NCI-H446 (cell line): ENCODE measurements around the gene MCEMP1.

Source experiments
- DNase-seq, 2 experiments: peaks; one replicate each; lab custom pipeline; 2025; lab: John Stamatoyannopoulos, UW

The MCEMP1 gene

DNA sequence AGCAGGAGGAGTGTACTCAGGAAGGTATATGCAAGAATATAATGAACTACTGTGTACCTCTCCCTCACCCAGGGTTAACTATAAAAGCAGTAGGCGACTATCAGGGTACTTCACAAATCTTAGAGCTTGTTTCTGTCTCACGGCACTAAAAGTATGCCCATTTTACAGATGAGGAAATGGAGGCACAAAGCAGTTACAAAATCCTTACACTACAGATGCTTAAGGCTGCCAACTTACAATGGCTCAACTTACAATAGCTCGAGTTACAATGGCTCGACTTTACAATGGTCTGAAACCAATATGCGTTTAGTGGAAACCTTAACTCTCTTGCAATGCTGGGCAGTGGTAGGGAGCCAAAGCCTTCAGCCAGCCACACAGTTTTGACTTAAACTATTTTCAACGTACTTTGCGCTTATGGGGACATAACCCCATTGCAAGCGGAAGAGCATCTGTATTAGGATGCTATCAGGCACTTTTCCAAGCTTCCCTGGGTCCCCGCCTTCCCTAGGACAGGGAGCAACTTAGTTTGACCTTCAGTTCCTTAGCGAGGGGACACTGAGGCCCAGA lies 20.9 kb downstream of the MCEMP1 start:
- no peak for DNase-seq

DNA sequence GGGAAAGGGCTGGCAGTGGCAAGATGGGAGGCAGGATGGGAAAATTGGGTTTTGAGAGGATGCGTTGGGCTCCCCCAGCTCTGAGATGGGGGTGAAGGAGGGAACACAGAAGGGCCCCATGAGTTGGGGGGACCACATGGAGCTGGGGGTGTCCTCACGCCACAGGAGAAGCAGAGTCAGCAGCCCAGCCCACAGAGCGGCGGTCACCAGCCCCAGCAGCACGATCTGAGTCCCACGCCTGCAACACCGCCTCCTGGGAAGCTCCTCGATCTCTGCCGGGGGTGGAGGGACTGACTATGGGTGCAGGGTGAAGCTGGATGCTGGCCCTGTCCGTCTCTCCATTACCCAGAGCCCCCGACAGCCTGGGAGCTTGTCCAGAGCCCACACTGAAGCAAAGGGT lies 21.7 kb downstream of the MCEMP1 start:
- DNase-seq, result no peak

DNA sequence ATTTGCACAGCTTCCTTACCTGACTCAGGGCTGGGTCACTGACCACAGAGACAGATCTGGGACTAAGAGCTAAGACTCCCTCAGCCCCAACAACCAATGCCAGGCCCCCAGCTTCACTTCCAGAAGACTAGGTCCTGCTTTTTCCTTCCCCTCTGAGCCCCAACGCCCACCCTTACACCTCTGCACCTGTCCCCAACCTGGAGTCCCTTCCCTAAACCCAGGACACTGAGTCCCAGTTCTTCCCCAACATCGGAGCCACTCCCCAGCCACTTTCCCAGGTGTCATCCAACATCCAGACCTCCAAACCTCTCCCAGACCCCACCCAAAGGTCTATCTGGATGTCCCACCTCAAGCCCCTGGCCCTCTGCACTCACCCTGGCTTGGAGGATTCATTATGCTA lies 22.1 kb downstream of the MCEMP1 start:
- no peak for DNase-seq

DNA sequence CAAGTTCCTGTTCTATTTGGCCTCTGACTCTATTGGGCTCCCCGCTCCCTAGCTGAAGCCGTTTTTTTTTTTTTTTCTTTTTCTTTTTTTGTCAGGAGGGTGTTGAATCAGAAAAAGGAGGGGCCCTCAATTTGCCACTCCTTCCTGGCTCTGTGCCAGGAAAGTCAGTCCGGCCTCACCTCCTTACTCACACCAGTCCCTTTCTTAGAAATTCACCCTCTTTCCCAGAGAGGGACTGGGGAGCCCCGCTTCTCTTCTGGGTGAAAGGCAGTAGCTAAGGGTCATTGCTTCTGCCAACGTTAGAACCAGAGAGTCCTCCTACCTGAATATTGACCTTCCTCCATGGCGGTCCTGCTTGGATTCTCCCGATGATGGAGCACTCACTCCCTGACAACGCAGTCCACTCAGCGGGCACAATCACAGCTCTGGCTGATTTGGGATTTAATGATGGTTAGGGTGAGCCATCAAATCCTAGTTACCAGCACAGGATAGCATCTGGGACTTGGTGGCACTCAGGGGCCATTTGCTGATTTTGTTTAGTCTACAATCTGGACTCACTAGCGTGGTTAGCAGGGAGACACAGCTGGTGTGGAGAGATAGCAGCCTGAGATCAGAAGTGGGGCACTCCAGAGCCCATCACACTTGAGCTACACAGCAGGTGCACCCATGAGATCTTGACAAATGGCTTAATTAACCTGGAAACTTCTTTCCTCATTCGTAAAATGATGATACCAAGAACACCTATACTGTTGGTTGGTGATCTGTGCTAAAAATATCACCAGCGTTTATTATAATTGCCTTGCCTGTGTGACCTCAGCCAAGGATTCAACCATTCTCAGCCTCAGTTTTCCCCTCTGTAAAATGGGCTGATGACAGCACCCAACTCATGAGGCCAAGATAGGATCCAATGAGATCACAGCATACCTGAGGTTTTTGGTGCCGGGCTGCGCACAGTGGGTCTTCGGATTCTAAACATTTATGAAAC lies 22.8 kb downstream of the MCEMP1 start:
- DNase-seq, result no peak

DNA sequence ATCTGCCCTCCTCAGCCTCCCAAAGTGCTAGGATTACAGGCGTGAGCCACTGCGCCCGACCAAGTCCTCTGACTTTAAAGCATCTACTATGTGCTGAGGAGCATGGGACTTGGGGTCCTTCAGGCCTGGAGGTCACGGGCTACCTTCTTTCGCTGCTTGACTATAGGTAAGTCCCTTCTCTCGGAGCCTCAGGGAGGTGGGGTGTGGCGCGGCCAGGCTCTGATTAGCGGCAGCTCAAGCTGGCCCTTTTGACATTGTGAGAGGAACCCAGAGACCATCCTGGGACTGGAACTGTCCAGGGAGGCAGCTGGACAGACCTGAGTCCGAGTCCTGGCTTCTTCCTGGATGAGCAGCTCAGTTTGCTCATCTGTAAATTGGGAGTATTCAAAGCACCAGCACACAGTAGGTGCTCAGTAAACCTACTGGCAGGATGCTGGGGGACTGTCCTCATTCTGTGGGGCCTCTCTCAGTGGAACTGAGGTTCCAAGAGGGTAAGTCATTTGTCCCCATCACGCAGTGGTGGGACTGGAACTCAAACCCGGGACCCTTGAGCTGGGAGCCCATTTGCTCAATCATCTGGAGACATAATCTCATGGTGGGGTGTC lies 24.3 kb downstream of the MCEMP1 start:
- no peak for DNase-seq

DNA sequence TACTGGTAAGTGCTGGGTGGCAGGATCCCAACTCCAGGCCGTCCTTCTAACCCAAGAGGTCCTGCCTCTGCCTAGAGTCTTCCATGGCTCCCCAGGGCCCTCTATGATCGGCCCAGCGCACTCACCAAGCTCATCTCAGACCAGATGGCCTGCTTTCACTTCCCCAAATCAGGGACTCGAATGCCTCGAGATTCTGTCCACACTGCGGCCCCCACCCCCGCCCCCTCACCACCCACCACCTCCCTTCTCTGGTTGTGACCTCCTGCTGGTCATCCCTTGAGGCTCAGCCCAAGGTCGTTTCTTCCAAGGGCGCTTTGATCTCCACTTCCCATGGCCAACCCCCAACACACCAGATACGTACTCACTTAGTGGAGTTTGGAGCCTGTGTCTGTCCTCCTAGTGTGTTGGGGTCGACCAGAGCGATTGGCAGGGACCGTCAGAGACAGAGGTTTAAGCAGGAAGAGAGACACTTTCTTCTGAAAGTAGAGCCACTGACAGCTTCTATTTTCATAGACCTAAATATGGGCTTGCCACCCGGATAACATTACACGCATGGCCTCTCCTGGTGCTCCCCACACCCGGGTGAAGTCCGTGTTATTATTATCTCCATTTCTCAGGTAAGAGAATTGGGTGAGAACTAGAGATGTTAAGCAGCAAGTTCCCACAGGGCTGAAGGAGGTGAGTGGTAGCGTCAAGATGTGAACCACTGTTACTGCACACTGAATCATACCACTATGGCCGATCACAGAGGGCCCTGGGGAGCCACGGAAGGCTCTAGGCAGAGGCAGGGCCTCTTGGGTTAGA lies 25.0 kb downstream of the MCEMP1 start, which contains the start of gene FCER2:
Gene FCER2, minus strand, starts transcription at position 478 of the 804 bp plus-strand sequence. CDS start 2,371 bp downstream, outside the sequence.
- no peak for DNase-seq

DNA sequence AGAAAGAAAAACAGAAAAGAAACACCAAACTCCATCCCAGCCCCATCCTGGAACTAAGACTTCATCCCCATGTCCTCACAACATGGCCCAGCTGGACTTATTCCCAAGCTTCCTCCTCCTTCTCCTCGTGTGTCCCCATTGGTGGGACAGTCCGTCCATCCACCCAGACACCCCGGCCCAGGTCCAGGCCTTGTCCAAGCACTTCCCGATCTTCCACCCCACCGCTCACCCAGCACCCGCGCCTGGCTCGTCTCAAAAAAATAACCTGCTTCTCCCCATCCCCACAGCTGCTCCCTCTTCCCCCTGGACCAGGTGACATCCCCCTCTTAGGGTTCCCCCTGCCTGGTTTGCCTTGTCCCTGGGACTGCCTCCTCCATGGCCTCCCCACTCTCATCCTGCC lies 26.4 kb downstream of the MCEMP1 start:
- DNase-seq, result no peak

DNA sequence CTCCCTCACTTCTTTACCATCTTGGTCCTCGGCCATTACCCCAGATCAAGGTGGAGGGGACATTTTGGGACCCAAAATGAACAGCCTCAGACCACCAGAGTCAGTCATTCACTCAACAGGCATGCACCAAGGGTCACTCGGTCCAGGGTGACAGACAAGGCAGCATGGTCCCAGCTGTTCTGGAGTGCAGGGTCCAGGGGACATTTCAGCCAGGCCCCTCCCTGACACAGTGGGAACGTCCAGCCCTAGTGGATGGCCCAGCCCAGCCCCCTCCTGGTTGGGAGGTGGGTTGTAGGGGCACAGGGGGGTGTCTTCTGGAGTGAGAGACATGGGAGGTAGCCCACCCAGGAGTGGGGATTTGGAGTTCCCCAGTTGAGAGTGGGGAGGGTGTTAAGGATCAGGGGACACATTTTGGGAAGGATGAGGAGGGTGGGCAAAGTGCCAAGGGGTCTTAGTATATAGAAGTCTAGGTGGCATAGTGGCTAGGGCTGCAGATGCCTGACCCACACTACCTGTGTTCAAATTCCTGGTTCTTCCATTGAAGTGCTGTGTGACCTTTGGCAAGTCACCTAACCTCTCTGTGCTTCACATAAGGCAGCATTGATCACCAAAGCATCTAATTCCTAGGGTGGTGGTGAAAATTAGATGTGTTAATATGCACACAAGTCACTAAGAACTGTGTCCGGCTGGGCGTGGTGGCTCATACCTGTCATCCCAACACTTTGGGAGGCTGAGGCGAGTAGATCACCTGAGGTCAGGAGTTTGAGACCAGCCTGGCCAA lies 27.6 kb downstream of the MCEMP1 start:
- no peak for DNase-seq

DNA sequence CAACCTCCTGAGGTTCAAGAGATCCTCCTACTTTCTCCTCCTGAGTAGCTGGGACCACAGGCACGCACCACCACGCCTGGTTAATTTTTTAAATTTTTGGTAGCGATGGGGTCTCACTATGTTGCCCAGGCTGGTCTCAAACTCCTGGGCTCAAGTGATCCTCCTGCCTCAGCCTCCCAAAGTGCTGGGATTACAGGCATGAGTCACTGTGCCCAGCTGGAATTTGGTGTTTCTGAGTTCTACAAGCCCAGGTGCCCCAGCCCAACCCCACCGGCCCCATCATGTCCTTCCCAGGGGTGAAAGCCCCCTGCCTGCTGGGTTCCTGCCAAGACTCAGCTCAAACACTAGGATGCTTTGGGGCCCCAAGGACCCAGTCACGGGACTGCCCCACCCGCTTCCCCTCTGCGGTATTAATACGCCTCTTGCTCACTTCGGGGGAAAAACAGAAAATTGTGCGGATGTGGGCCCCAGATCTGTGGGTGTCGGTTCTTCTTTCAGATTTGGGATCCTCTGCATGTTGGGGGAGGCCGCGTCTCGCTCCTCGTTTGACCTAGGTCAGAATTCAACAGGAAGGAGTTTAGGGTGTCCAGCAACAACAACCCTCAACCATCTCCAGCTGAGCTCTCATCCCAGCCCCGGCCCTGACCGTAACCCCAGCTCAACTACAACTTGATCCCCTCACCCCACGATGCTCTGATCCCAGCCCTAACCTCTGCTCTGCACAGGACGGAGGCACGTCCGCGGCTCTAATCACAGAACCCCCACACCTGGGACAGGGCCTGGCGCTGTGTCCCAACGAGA lies 28.7 kb downstream of the MCEMP1 start:
- no peak for DNase-seq

DNA sequence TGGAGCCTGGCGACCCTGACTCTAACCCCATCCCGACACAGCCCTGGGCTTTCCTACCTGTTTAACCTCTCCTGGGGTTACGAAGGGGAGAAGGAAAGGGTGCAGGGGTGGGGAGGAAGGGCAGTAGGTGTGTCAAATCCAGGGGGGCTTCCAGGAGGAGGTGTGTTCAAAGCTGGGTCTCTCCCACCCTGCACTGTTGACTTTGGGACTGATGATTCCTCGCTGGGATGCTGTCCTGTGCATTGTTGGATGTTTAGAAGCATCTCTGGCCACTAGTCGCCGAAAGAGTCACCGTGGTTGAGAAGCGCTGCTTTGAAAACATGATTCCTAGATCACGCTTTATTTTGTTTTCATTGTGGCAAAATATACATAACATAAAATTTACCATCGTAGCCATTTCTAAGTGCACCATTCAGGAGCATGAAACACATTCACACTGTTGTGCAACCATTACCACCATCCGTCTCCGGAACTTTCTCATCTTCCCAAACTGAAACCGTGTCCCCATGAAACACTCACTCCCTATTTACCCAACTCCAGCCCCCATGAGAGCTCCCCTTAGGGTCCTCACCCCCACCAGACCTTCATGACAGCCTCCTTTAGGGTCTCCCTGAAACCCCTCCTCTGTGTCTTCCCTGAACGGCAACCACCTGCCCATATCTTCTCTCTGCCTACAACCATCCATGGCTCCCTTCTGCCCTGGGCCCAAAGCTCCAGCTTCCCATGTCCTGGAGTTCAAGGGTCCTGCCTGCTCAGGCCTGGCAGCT lies 29.5 kb downstream of the MCEMP1 start:
- no peak for DNase-seq

DNA sequence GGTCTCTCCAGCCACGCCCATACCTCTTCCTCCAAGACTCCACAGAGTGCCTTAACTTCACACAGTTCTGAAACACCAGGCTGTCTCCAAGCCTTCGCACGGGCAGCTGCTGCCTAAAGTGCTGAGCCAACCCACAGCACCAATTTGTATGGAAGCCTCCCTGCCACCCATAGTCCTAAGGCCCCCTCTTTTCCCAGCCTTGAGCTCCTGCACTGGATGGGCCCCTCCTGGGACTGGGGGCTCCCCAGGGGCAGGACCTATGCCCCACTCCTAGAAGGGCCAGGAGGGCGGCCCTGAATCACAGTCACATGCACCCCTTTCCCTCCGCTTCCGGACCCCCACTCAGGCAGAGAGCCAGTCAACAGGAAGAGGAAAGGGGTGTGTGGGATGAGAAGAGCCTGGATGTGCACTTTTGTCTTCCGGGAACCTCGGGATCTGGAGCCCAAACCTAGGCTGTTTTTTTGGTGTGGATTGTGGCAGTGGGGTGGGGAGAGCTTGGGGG lies 30.1 kb downstream of the MCEMP1 start:
- DNase-seq, result no peak

DNA sequence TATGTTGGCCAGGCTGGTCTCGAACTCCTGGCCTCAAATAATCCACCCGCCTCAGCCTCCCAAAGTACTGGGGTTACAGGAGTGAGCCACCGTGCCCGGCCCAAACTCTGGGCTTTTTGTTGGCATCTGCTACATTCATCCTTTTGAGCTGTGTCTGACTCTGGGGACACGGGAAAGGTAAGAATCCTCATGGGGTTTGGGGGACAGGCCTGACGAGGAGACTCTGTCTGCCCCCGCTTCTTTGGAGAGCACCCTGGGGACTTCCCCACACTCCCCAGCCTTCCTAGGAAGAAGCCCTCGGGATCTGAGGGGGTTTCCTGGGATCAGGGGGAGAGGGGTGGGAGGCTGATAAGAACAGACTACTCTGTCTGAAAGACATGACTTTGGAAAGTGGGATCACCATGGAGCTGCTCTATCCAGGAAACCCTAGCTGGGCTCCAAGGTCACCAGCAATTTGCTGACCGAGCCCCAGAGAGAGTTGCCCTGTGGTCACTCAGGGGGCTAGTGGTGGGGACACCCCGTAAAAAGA lies 33.1 kb downstream of the MCEMP1 start:
- DNase-seq, result no peak

DNA sequence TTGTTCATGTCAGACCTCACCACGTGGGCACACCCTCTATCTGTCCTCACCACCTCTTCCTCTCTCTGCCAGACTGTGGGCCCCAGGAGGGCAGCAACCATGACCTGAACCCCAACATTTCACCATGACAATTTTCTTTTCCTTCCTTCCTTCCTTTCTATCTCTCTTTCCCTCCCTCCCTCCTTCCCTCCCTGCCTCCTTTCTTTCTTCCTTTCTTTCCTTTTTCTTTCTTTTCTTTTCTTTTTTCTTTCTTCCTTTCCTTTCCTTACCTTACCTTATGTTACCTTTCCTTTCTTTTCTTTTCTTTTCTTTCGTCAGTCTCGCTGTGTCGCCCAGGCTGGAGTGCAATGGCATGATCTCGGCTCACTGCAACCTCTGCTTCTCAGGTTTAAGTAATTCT lies 33.7 kb downstream of the MCEMP1 start:
- DNase-seq, result no peak

DNA sequence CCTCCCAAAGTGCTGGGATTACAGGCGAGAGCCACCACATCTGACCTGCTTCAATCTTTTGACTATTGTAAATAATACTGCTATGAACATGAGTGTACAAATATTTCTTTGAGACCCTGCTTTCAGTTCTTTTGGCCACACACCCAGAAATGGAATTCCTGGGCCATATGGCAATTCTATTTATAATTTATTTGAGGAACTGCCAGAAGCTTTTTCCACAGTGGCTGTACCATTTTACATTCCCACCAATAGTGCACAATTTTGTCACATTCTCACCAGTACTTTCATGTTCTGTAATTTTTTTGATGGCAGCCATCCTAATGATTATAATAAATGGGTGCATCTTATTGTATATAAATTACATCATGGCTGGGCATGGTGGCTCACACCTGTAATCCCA lies 38.8 kb downstream of the MCEMP1 start:
- peak in 1 of 2 experiments; percentile 13 for DNase-seq

DNA sequence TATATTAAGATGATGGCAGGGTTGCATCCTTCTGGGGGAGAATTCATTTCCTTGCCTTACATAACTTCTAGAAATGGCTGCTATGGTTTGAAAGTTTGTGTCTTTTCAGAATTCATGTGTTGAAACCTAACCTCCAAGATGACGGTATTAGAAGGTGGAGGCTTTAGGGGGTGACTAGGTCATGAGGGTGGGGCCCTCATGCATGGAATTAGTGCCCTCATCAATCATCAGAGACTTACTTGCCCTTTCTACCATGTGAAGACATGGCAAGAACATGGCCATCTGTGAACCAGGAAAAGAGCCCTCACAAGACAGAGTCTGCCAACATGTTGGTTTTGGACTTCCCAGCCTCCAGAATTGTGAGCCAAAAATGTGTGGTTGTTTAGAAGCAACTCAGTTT lies 39.9 kb downstream of the MCEMP1 start:
- DNase-seq, result no peak

DNA sequence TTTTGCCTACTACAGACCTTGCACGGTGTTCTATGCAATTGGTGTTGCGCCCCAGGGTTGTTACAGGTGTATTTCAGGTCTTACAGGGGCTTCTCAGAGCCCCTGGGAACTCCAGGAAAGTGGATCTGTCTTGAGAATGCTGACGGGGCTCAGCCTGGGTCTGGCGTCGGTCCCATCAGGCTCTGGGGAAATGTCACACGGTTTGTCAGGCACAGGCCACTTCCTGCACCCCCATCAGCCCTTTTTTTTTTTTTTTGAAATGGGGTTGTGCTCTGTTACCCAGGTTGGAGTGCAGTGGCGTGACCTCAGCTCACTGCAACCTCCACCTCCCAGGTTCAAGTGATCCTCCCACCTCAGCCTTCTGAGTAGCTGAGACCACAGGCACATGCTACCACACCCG lies 41.8 kb downstream of the MCEMP1 start:
- no peak for DNase-seq

DNA sequence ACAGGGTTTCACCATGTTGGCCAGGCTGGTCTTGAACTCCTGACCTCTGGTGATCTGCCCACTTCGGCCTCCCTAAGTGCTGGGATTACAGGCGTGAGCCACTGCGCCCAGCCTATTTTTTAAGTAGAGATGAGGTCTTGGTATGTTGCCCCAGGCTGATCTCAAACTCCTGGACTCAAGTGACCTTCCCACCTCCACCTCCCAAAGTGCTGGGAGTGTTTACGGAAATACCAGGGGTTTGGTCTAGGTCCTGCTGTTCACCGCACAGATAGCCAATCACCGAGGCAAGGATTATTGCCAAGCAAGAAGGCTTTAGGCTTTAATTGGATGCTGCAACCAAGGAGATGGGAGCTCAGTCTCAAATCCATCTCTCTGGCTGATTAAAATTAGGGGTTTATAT lies 43.5 kb downstream of the MCEMP1 start:
- no peak for DNase-seq

DNA sequence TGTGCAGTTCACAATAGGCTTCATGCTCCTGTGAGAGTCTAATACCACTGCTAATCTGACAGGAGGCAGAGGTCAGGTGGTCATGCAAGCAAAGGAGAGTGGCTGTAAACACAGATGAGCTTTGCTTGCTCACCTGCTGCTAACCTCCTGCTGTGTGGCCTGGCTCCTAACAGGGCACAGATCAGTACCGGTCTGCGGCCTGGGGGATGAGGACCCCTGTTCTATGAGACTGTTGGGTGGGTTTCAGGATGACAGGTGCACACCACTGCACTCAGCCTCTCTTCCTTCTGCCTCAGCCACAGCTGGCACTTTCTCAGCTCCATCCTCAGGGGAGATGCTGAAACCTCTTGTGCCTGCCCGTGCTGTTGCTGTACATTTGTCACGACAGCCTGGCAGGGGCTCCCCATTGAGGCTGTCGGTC lies 45.4 kb downstream of the MCEMP1 start:
- no peak for DNase-seq

DNA sequence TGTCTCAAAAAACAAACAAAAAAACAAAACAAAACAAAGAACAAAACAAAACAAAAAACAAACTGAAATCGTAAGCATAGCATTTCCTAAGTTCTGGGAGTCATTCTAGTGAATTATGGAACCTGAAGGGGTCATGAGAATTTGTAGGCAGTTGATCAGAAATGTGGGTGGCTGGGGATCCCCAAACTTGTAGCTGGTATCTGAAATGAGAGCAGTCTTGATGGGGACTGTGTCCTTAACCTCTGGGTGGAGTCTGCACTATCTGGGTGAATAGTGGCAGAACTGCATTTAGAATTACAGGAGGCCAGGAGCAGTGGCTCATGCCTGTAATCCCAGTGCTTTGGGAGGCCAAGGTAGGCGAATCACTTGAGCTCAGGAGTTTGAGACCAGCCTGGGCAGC lies 48.9 kb downstream of the MCEMP1 start:
- no peak for DNase-seq
